ENCODE measurements around the gene ATP5MG.

The ATP5MG gene

GRCh38 chr11:118370774-118371173, 30.6 kb upstream of the ATP5MG start:
- no peak for DNase-seq (ENCODE audit: extremely low read depth, low read depth)
- TF ChIP-seq CTCF (IDR thresholded peaks at IDR 0.05; ENCODE audit: low read depth, low read length): no peak

DNA sequence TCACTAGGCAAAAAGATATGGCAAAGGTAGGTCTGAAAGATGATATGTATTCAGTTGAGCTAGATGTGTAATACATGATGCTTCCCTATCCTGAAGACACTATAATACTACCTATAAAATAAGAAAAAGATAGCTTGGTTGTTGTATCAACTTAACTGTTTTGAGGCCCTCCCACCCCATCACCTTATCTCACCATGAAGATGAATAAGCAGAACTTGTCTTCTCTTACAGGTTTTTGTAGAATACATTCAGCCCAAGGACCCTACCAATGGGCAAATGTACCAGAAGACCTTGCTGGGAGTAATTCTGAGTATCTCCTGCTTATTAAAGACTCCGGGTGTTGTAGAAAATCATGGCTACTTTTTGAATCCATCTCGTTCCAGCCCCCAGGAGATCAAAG, 28.1 kb upstream of the ATP5MG start:
- DNase-seq (ENCODE audit: extremely low read depth, low read depth): no peak

GRCh38 chr11:118373871-118374270, 27.5 kb upstream of the ATP5MG start:
- TF ChIP-seq CTCF (IDR thresholded peaks at IDR 0.05; ENCODE audit: low read depth, low read length): no peak
- DNase-seq (ENCODE audit: extremely low read depth, low read depth): no peak

More for the DNA sequence above, 28.1 kb upstream of the ATP5MG start:
- no peak for TF ChIP-seq CTCF (IDR thresholded peaks at IDR 0.05; ENCODE audit: low read depth, low read length)

DNA sequence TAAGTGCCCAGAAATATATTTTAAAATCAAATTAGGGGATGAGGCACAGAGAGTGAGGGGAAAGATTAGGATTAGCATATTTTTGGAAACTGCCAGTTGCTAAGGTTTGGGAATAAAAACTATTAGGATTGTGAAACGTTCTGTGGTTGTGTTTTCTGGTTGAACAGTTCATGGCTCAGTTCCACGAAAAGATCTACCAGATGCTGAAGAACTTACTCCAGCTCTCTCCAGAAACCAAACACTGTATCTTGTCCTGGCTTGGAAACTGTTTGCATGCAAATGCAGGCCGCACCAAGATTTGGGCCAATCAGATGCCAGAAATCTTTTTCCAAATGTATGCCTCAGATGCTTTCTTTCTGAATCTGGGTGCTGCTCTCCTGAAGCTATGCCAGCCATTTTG, 26.7 kb upstream of the ATP5MG start:
- DNase-seq (ENCODE audit: extremely low read depth, low read depth): peak; percentile 75
- no peak for TF ChIP-seq CTCF (IDR thresholded peaks at IDR 0.05; ENCODE audit: low read depth, low read length)

DNA sequence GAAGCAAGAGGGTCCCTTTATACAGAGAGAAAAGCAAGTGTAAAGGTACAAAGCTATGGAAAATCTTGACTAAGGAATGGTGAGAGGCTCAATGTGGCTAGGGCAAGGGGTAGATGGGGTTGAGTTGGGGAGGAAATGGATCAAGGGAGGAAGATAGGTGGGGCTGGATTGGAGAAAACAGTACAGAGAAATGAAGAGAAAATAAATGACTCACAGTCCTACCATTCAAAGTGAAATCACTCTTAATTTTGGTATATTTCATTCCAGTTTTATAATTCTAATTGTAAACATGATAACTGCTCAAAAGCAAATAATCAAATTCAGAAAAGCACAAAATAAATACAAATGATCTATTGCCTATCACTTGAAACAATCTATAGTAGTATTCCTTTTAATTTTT, 25.4 kb upstream of the ATP5MG start:
- DNase-seq (ENCODE audit: extremely low read depth, low read depth): no peak
- TF ChIP-seq CTCF (IDR thresholded peaks at IDR 0.05; ENCODE audit: low read depth, low read length): no peak

GRCh38 chr11:118379497-118379896, 21.9 kb upstream of the ATP5MG start:
- DNase-seq (ENCODE audit: extremely low read depth, low read depth): no peak
- TF ChIP-seq CTCF (IDR thresholded peaks at IDR 0.05; ENCODE audit: low read depth, low read length): no peak

DNA sequence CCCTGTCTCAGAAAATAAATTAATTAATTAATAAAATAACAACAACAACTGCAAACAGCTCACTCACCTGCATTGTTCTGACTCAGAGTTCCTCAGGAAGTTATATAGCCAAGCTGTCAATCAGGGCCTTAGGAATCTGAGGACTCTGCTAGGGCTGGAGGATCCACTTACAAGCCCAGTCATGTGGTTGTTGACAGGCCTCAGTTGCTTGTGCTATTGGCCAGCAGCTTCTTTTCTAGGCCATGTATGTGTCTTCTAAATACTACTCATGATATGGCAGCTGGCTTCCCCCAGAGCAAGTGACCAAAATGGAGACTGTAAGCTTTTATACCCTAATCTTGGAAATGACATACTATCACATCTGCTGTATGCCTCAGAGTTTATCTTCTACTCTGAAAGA, 20.8 kb upstream of the ATP5MG start:
- no peak for TF ChIP-seq CTCF (IDR thresholded peaks at IDR 0.05; ENCODE audit: low read depth, low read length)
- DNase-seq (ENCODE audit: extremely low read depth, low read depth): no peak
